GM12878 (cell line): Measurements from ENCODE around the gene NHSL2. TPM values are rescaled to one million over a fixed set of nuclear protein-coding genes. Genes with fewer than 3 reads are reported as not detected.
"Not testable (repeated sequence)": the region's sequence is repeated elsewhere in the genome, so short reads cannot be mapped to it uniquely, and the experiment has no call there.

ENCODE experiments used
- ATAC-seq: fragments of 200-7000 bp; cut with Tn5 transposase; 3 replicates; pipeline ENCODE4 v1.9.1; 2020; ENCODE audit warnings: mild to moderate bottlenecking, moderate library complexity
- BruUV-seq: library from RNA; stranded (reverse); fragments of 400-500 nt; replicated peaks from 2 replicates; lab custom pipeline; 2021; lab: Mats Ljungman, UMichigan
- CTCF ChIA-PET: fragments of 300-600 bp; sonication (Branson Sonifier 250); formaldehyde crosslinking; extraction: SDS; loops from one replicate; lab custom pipeline; 2021; ENCODE audit warnings: inconsistent platforms; lab: Yijun Ruan, JAX
- POLR2A ChIA-PET: fragments of 350-600 bp; formaldehyde crosslinking; extraction: SDS; loops from one replicate; lab custom pipeline; 2021; ENCODE audit warnings: inconsistent platforms; lab: Charles Lee
- RAD21 ChIA-PET: fragments of 300-600 bp; sonication (Branson Sonifier 250); formaldehyde crosslinking; loops from one replicate; lab custom pipeline; 2023; ENCODE audit warnings: antibody characterized with exemption; ENCODE audit not compliant: unreplicated experiment; lab: Charles Lee
- SMC1A ChIA-PET: fragments of 300-600 bp; sonication (Branson Sonifier 250); formaldehyde crosslinking; loops from one replicate; lab custom pipeline; 2023; ENCODE audit not compliant: unreplicated experiment, uncharacterized antibody; lab: Charles Lee
- DNase-seq: peaks from one replicate; pipeline ENCODE4 v3.0.0-alpha.2; 2011; ENCODE audit warnings: low read depth, low spot score
- FAIRE-seq: peaks from 3 replicates; lab custom pipeline; 2011; peaks lifted over from hg19 to GRCh38; lab: Jason Lieb, UNC
- H2AFZ ChIP-seq: 2 replicates; pipeline ENCODE4 v1.6.0; 2011; ENCODE audit warnings: low read depth, low read length, control low read depth; ENCODE audit not compliant: control insufficient read depth
- H3K27ac ChIP-seq: 2 replicates; pipeline ENCODE4 v1.5.1; 2011; ENCODE audit warnings: control low read depth; ENCODE audit not compliant: control insufficient read depth, insufficient read depth
- H3K27me3 ChIP-seq, 2 experiments: replicated peaks in 1 of 2; 2 replicates each; pipeline versions ENCODE4 v1.6.0 to v1.6.1; 2011; ENCODE audit warnings: low read length in 1 of 2; ENCODE audit not compliant: control insufficient read depth in 2 of 2, insufficient read depth in 2 of 2
- H3K36me3 ChIP-seq, 2 experiments: 2 replicates each; pipeline ENCODE4 v1.5.1; 2011; ENCODE audit warnings: low read length in 1 of 2; ENCODE audit not compliant: control insufficient read depth in 2 of 2, insufficient read depth in 2 of 2
- H3K4me1 ChIP-seq: 2 replicates; pipeline ENCODE4 v1.6.1; 2011; ENCODE audit warnings: mild to moderate bottlenecking, low read length, moderate library complexity, mixed read lengths; ENCODE audit not compliant: control insufficient read depth, insufficient read depth
- H3K4me2 ChIP-seq: 2 replicates; pipeline ENCODE4 v1.6.0; 2011; ENCODE audit warnings: control low read depth; ENCODE audit not compliant: control insufficient read depth, insufficient read depth
- H3K4me3 ChIP-seq: fragments of 200-600 bp; sonication (generic); 2 replicates; pipeline ENCODE4 v1.5.1; 2016
- H3K79me2 ChIP-seq: 2 replicates; pipeline ENCODE4 v1.6.0; 2011; ENCODE audit warnings: low read length; ENCODE audit not compliant: control insufficient read depth, insufficient read depth
- H3K9ac ChIP-seq: 2 replicates; pipeline ENCODE4 v1.8.0; 2011; ENCODE audit warnings: low read length, control low read depth, mixed read lengths; ENCODE audit not compliant: control insufficient read depth, insufficient read depth
- H3K9me3 ChIP-seq: replicated peaks from 3 replicates; pipeline ENCODE4 v1.5.1; 2011; ENCODE audit warnings: mild to moderate bottlenecking, low read length; ENCODE audit not compliant: control insufficient read depth, insufficient read depth
- H4K20me1 ChIP-seq: 2 replicates; pipeline ENCODE4 v1.6.0; 2011; ENCODE audit not compliant: control insufficient read depth, insufficient read depth
- ASH2L ChIP-seq: fragments of 300-600, 200-600 bp; sonication (generic); IDR thresholded peaks from 2 replicates; pipeline ENCODE4 v1.6.1; 2017; ENCODE audit warnings: low read depth, mild to moderate bottlenecking, borderline replicate concordance
- EED ChIP-seq: sonication (generic); IDR thresholded peaks from 2 replicates; pipeline ENCODE4 v1.6.1; 2016; ENCODE audit warnings: antibody characterized with exemption, low read depth
- HCFC1 ChIP-seq: fragments of 150-350 bp; IDR thresholded peaks from 2 replicates; pipeline ENCODE4 v1.6.1; 2014; ENCODE audit warnings: low read length
- HDAC2 ChIP-seq: fragments of 200-600 bp; sonication (generic); IDR thresholded peaks from 2 replicates; pipeline ENCODE4 v1.6.1; 2017
- KLF5 ChIP-seq: fragments of 450-650 bp; IDR thresholded peaks from 2 replicates; pipeline ENCODE4 v1.6.1; 2014; ENCODE audit warnings: mild to moderate bottlenecking; ENCODE audit not compliant: partially characterized antibody
- PBX3 ChIP-seq: IDR thresholded peaks from 2 replicates; pipeline ENCODE4 v1.6.1; 2011; ENCODE audit warnings: mild to moderate bottlenecking, low read depth, low read length, moderate library complexity; ENCODE audit not compliant: insufficient replicate concordance
- POLR2AphosphoS2 ChIP-seq: IDR thresholded peaks from 2 replicates; pipeline ENCODE4 v1.6.1; 2011; ENCODE audit warnings: low read depth, mild to moderate bottlenecking, low read length, improper control_type of control experiment, moderate library complexity
- RAD21 ChIP-seq: IDR thresholded peaks from 2 replicates; pipeline ENCODE4 v1.6.1; 2011; ENCODE audit warnings: mild to moderate bottlenecking, low read depth, low read length, moderate library complexity; ENCODE audit not compliant: insufficient read depth
- RFX5 ChIP-seq: IDR thresholded peaks from 2 replicates; pipeline ENCODE4 v1.6.1; 2011; ENCODE audit warnings: low read depth, low read length, improper control_type of control experiment
- RUNX3 ChIP-seq: IDR thresholded peaks from 2 replicates; pipeline ENCODE4 v1.6.1; 2012; ENCODE audit warnings: low read length, inconsistent platforms
- SRF ChIP-seq, 2 experiments: IDR thresholded peaks; 2 replicates each; pipeline ENCODE4 v1.6.1; 2011; ENCODE audit warnings: low read depth in 2 of 2, low read length in 2 of 2, mild to moderate bottlenecking in 1 of 2, moderate library complexity in 1 of 2
- WGBS: methylation state at CpG from one replicate; pipeline ENCODE4 v1.1.6; 2016; ENCODE audit warnings: low lambda C conversion rate; ENCODE audit not compliant: insufficient replicate concordance, insufficient coverage; ENCODE audit errors: missing lambda C conversion rate; 5-methylcytosine and 5-hydroxymethylcytosine counted together
- in situ Hi-C: fragments of 300-500 bp; cut with MboI; formaldehyde crosslinking; loops from 9 replicates; pipeline ENCODE4 v1.14.3; 2018; ENCODE audit warnings: mixed read lengths
- intact Hi-C: fragments of 100-400 bp; cut with micrococcal nuclease; formaldehyde crosslinking; loops from one replicate; pipeline ENCODE4 v1.14.2; 2022; ENCODE audit not compliant: unreplicated experiment
- polyA plus RNA-seq, 11 experiments: library from polyadenylated mRNA; depleted of rRNA in 4 of 11; unstranded in 6 of 11; stranded (reverse) in 5 of 11; fragments of >200 nt; fragmentation: Nextera tagmentation in 4 of 11; fragmentation: Illumina TruSeq in 1 of 11; extraction: Ambion mirVana in 4 of 11; extraction: Trizol in 1 of 11; gene quantifications; 1 replicate in 1 of 11; 2 replicates in 10 of 11; pipeline versions ENCODE4 v1.2.1 to v1.2.3, GENCODE V29; 2011 to 2016; ENCODE audit warnings: inconsistent platforms in 2 of 11, missing spikeins in 2 of 11, low read depth in 1 of 11
- total RNA-seq, 4 experiments: library from RNA; depleted of rRNA in 3 of 4; stranded (reverse); fragments of >200 nt in 3 of 4; fragmentation: Illumina TruSeq in 1 of 4; extraction: Trizol in 1 of 4; gene quantifications; 2 replicates each; pipeline versions ENCODE4 v1.2.1 to v1.2.3, GENCODE V29; 2013 to 2021

NHSL2 gene
- total and polyA plus RNA-seq, 10 of the 15 experiments (the other 5 are each of a cell fraction or from before 2014, with no cell fraction given): 0.05 to 0.53 (median 0.07) TPM; not detected in 2

GRCh38 chrX:71958281-71958675, 47.6 kb downstream of the NHSL2 start:
- Histone ChIP-seq H2AFZ (no peak overlapping the region), H3K27ac (no peak overlapping the region), H3K4me3 (no peak overlapping the region), H3K9me3 (no peaks in the 10 kb centered on the region), H3K27me3 (peaks cover 0 to 3% of the 10 kb centered on the region in 2 experiments; a peak in 1 of 4 replicates), H3K79me2 (no peaks in the 10 kb centered on the region), H3K4me2 (no peak overlapping the region), H3K4me1 (no peaks in the 10 kb centered on the region), H3K9ac (no peak overlapping the region), H4K20me1 (no peaks in the 10 kb centered on the region), H3K36me3 (no peaks in the 10 kb centered on the region)
- ATAC-seq: no peak
- intact Hi-C loops (no loop called here), in situ Hi-C loops (no loop called here)
- FAIRE-seq: no peak
- no peak for DNase-seq
- ChIA-PET SMC1A (no interaction called here), CTCF (no interaction called here), RAD21 (no interaction called here), POLR2A (no interaction called here)
- no TSS peak for BruUV-seq
- WGBS: 0% methylated on average over 2 of the region's 2 CpGs
- TF ChIP-seq RFX5 (no peak), SRF (IDR thresholded peaks at IDR 0.05; ENCODE audit: low read depth in 2 of 2, low read length in 2 of 2) (no peak), KLF5 (no peak), RUNX3 (no peak), PBX3 (no peak), RAD21 (no peak), ASH2L (no peak), POLR2AphosphoS2 (no peak), HCFC1 (no peak), HDAC2 (no peak), EED (no peak)

- H3K9me3 ChIP-seq, H3K4me2 ChIP-seq, H2AFZ ChIP-seq, FAIRE-seq, H3K79me2 ChIP-seq, ATAC-seq, H4K20me1 ChIP-seq, H3K27ac ChIP-seq, H3K4me1 ChIP-seq, CTCF ChIA-PET, intact Hi-C loops, H3K4me3 ChIP-seq, RAD21 ChIA-PET, POLR2A ChIA-PET, DNase-seq, H3K9ac ChIP-seq, H3K36me3 ChIP-seq, in situ Hi-C loops, BruUV-seq, SMC1A ChIA-PET, H3K27me3 ChIP-seq: not testable (repeated sequence)
Measured at GRCh38 chrX:71964184-71964583, 53.5 kb downstream of the NHSL2 start.
